Smooth muscle cell (in vitro differentiated cells): Measurements from ENCODE around the gene RMND1. TPM values are rescaled to one million over a fixed set of nuclear protein-coding genes. Genes with fewer than 3 reads are reported as not detected.
A peak's percentile ranks its signal among the peaks of the same experiment; 100 is the strongest.

Experiments
- DNase-seq: peaks from one replicate; lab custom pipeline; 2025; ENCODE audit not compliant: unreplicated experiment; lab: John Stamatoyannopoulos, UW
- H2AFZ ChIP-seq: fragments of 200-600 bp; sonication (generic); 2 replicates; pipeline ENCODE4 v1.6.0; 2016; ENCODE audit warnings: antibody characterized with exemption, low read depth, mild to moderate bottlenecking
- H3F3A ChIP-seq: fragments of 200-600 bp; sonication (generic); 2 replicates; pipeline ENCODE4 v1.6.0; 2017; ENCODE audit warnings: antibody characterized with exemption, low read depth
- H3K27ac ChIP-seq: fragments of 200-600 bp; sonication (generic); 2 replicates; pipeline ENCODE4 v1.5.1; 2016; ENCODE audit warnings: low read depth, mild to moderate bottlenecking
- H3K27me3 ChIP-seq: fragments of 200-600 bp; sonication (generic); 2 replicates; pipeline ENCODE4 v1.6.1; 2016; ENCODE audit warnings: low read depth, mild to moderate bottlenecking
- H3K36me3 ChIP-seq: fragments of 200-600 bp; sonication (generic); 2 replicates; pipeline ENCODE4 v1.5.1; 2016; ENCODE audit warnings: low read depth
- H3K4me1 ChIP-seq: fragments of 200-600 bp; sonication (generic); 2 replicates; pipeline ENCODE4 v1.5.1; 2016; ENCODE audit warnings: low read depth
- H3K4me2 ChIP-seq: fragments of 200-600 bp; sonication (generic); 2 replicates; pipeline ENCODE4 v1.6.0; 2016; ENCODE audit warnings: mild to moderate bottlenecking
- H3K4me3 ChIP-seq: fragments of 200-600 bp; sonication (generic); 2 replicates; pipeline ENCODE4 v1.5.1; 2016; ENCODE audit warnings: mild to moderate bottlenecking
- H3K79me2 ChIP-seq: fragments of 200-600 bp; sonication (generic); 2 replicates; pipeline ENCODE4 v1.6.0; 2016; ENCODE audit warnings: low read depth, mild to moderate bottlenecking
- H3K9ac ChIP-seq: fragments of 200-600 bp; sonication (generic); 2 replicates; pipeline ENCODE4 v1.6.0; 2016; ENCODE audit warnings: low read depth
- H3K9me3 ChIP-seq: fragments of 200-600 bp; sonication (generic); replicated peaks from 2 replicates; pipeline ENCODE4 v1.5.1; 2016; ENCODE audit warnings: low read depth
- H4K20me1 ChIP-seq: fragments of 200-600 bp; sonication (generic); 2 replicates; pipeline ENCODE4 v1.6.0; 2016; ENCODE audit warnings: low read depth
- WGBS: methylation state at CpG from one replicate; pipeline ENCODE4 v1.1.7; 2016; ENCODE audit warnings: low lambda C conversion rate; 5-methylcytosine and 5-hydroxymethylcytosine counted together
- polyA plus RNA-seq: library from polyadenylated mRNA; unstranded; fragments of >200 nt; fragmentation: Nextera tagmentation; extraction: Ambion mirVana; gene quantifications from 2 replicates; pipeline ENCODE4 v1.2.1, GENCODE V29; 2016
- total RNA-seq: library from RNA; depleted of rRNA; stranded (reverse); fragments of >200 nt; gene quantifications from 2 replicates; pipeline ENCODE4 v1.2.3, GENCODE V29; 2014
- TF ChIP-seq, protein P1 (sequence below): fragments of 200-600 bp; sonication (generic); IDR thresholded peaks from 2 replicates; pipeline ENCODE4 v1.5.1; 2017; ENCODE audit warnings: borderline replicate concordance, mild to moderate bottlenecking, antibody characterized with exemption; ENCODE audit not compliant: insufficient read depth, poor library complexity, severe bottlenecking

Gene RMND1
- total and polyA plus RNA-seq, 2 experiments from 2014 or later: 13.0 to 27.9 TPM

GRCh38 chr6:151497905-151498304, 46.0 kb upstream of the RMND1 start:
- Histone ChIP-seq H3K9me3 (no peaks in the 10 kb centered on the region), H2AFZ (no peak overlapping the region), H3K4me2 (no peak overlapping the region), H4K20me1 (no peaks in the 10 kb centered on the region), H3K79me2 (no peaks in the 10 kb centered on the region), H3K27ac (no peak overlapping the region), H3K27me3 (peaks cover 17% of the 10 kb centered on the region), H3K9ac (no peak overlapping the region), H3F3A (no peaks in the 10 kb centered on the region), H3K4me3 (no peak overlapping the region), H3K4me1 (peaks cover 4% of the 10 kb centered on the region), H3K36me3 (no peaks in the 10 kb centered on the region)
- DNase-seq: no peak
- TF ChIP-seq, protein P1, sequence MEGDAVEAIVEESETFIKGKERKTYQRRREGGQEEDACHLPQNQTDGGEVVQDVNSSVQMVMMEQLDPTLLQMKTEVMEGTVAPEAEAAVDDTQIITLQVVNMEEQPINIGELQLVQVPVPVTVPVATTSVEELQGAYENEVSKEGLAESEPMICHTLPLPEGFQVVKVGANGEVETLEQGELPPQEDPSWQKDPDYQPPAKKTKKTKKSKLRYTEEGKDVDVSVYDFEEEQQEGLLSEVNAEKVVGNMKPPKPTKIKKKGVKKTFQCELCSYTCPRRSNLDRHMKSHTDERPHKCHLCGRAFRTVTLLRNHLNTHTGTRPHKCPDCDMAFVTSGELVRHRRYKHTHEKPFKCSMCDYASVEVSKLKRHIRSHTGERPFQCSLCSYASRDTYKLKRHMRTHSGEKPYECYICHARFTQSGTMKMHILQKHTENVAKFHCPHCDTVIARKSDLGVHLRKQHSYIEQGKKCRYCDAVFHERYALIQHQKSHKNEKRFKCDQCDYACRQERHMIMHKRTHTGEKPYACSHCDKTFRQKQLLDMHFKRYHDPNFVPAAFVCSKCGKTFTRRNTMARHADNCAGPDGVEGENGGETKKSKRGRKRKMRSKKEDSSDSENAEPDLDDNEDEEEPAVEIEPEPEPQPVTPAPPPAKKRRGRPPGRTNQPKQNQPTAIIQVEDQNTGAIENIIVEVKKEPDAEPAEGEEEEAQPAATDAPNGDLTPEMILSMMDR: no peak

GRCh38 chr6:151495380-151495779, 43.5 kb upstream of the RMND1 start:
- H3K4me2 ChIP-seq: no peak overlapping the region
- H3K36me3 ChIP-seq: no peaks in the 10 kb centered on the region
- H2AFZ ChIP-seq: no peak overlapping the region
- no peak overlapping the region for H3K4me3 ChIP-seq
- no peak for DNase-seq
- H3K9ac ChIP-seq: no peak overlapping the region
- WGBS: 87% methylated on average over 9 of the region's 9 CpGs
- TF ChIP-seq, protein P1: no peak
- H4K20me1 ChIP-seq: no peaks in the 10 kb centered on the region
- no peaks in the 10 kb centered on the region for H3K9me3 ChIP-seq
- peaks cover 17% of the 10 kb centered on the region for H3K27me3 ChIP-seq
- H3F3A ChIP-seq: no peaks in the 10 kb centered on the region
- no peaks in the 10 kb centered on the region for H3K79me2 ChIP-seq
- H3K27ac ChIP-seq: no peak overlapping the region
- peaks cover 4% of the 10 kb centered on the region for H3K4me1 ChIP-seq

GRCh38 chr6:151494936-151495320, 43.0 kb upstream of the RMND1 start:
- H2AFZ ChIP-seq: peak overlapping the region; percentile 92
- peak overlapping the region; percentile 82 for H3K9ac ChIP-seq
- TF ChIP-seq, protein P1: no peak
- H3K4me2 ChIP-seq: peak overlapping the region; percentile 99
- no peaks in the 10 kb centered on the region for H3K36me3 ChIP-seq
- peaks cover 17% of the 10 kb centered on the region for H3K27me3 ChIP-seq
- H3K4me3 ChIP-seq: peak overlapping the region; percentile 74
- DNase-seq: no peak
- no peaks in the 10 kb centered on the region for H3K79me2 ChIP-seq
- peaks cover 4% of the 10 kb centered on the region for H3K4me1 ChIP-seq
- no peak overlapping the region for H3K27ac ChIP-seq
- WGBS: 48% methylated on average over 4 of the region's 4 CpGs
- no peaks in the 10 kb centered on the region for H3F3A ChIP-seq
- H3K9me3 ChIP-seq: no peaks in the 10 kb centered on the region
- H4K20me1 ChIP-seq: no peaks in the 10 kb centered on the region

DNA sequence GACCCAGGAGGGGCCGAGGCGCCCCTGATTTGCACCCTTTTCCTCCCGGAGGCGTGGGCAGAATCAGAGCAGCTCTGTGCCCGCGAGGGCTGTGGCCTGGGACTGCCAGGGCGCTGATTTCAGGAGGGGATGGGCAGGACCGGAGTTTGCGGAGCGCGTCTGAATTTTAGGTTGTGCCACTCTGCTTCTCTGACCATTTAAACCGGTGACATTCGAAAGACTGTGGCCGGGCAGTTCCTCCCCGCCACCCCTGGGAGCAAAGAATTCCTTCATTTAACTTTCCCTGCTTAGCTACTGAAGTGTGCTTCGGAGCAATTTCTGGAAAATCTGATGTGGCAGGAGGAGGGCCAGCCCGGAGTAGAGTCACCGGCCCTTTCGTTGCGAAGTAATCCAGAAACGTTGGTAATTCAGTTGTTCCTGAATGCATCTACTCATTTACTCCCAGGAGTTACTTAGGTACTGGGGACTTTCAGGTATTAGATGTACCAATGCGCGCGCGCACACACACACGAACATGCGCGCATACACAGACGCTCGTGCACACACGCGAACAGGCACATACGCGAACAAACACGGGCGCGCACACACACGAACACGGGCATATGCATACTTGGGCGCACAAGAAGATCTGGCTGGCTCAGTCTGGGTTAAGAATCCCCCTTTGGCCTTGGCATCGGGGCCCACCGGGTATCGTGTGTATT, 42.5 kb upstream of the RMND1 start:
- no peaks in the 10 kb centered on the region for H3K36me3 ChIP-seq
- peak overlapping the region; percentile 99 for H3K4me2 ChIP-seq
- peak overlapping the region; percentile 74 for H3K4me3 ChIP-seq
- 7% methylated on average over 43 of the region's 43 CpGs for WGBS
- H3K4me1 ChIP-seq: peaks cover 4% of the 10 kb centered on the region
- peak overlapping the region; percentile 92 for H2AFZ ChIP-seq
- no peaks in the 10 kb centered on the region for H3K79me2 ChIP-seq
- H3K27me3 ChIP-seq: peaks cover 17% of the 10 kb centered on the region
- H3K9ac ChIP-seq: peak overlapping the region; percentile 82
- TF ChIP-seq, protein P1: no peak
- no peaks in the 10 kb centered on the region for H3F3A ChIP-seq
- no peak for DNase-seq
- no peaks in the 10 kb centered on the region for H4K20me1 ChIP-seq
- H3K9me3 ChIP-seq: no peaks in the 10 kb centered on the region
- no peak overlapping the region for H3K27ac ChIP-seq
